Jurkat, Clone E6-1 (cell line): Measurements from ENCODE around the gene SCARF1. TPM values are rescaled to one million over a fixed set of nuclear protein-coding genes. Genes with fewer than 3 reads are reported as not detected.
"Not testable (repeated sequence)": the region's sequence is repeated elsewhere in the genome, so short reads cannot be mapped to it uniquely, and the experiment has no call there.

Experiments
- DNase-seq: peaks from one replicate; pipeline ENCODE4 v3.0.0-alpha.2; 2011; ENCODE audit warnings: low read depth, low spot score
- H3K4me3 ChIP-seq: 2 replicates; pipeline ENCODE4 v1.5.1; 2011; ENCODE audit warnings: mild to moderate bottlenecking, low read length, control low read depth, moderate library complexity
- polyA plus RNA-seq: library from polyadenylated mRNA; unstranded; fragments of >200 nt; gene quantifications from one replicate; pipeline ENCODE4 v1.2.1, GENCODE V29; 2012; ENCODE audit warnings: missing spikeins; ENCODE audit not compliant: insufficient read length, insufficient read depth

SCARF1 gene
- not detected for polyA plus RNA-seq

DNA sequence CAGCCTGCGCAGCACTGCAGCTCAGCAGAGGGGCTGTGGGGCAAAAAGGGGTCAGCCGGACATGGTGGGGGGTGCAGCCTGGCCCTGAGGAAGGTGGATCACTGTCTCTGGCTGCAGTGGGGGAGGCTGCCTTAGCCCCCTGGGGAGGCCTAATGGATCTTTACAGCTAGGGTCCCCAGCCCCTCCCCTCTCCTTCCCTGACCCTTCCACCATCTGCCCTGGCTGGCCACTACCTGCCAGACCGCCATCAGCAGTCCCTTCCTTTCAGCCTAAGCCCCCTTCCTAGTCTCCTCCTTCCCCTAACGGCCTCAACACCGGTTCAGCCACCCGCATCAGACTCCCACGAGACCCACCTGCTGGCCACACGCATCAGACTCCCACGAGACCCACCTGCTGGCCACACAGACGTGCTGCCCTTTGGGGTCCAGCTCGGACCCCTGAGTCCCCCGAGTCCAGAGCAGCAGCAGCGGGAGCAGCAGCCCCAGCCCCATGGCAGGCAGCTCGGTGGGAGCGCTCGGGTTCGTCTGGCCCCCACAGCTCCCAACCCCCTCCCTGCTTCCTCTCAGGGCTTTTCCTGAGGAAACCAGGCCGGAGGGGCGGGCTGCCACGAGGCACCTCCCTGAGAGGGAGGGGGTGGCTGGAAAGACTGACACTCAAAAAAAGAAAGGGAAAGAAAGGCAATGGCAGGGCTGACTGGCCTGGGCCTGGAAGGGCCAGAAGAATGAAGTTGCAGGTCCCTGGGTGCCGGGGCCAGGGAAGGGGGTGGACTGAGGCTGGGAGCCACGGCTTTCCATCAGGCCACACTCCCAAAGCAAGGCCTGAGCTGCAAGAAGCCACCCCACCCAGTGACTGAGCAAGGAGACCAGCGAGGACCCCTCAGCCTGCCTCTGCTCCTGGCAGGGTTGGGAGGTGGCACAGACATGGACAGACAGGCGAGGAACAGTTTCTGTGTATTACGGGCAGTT lies at the start of gene SCARF1:
Gene SCARF1, minus strand, starts transcription at position 526 of the 965 bp plus-strand sequence. Its CDS starts 35 bp downstream, at position 491.
- no peak for DNase-seq

DNA sequence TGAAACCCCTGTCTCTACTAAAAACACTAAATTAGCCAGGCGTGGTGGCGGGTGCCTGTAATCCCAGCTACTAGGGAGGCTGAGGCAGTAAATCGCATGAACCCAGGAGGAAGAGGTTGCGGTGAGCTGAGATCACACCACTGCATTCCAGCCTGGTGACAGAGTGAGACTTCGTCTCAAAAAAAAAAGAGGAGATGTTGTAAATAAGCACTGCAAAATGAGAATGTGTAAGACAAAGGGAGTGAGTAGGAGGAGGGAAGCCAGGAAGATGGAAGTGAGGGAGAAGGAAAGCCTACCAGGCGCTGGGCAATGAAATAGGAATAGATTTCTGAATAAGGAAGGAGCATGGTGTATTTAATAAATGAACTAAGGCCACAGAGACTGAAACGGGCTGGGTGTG lies 47.8 kb upstream of the SCARF1 start:
- DNase-seq, result no peak

More for the DNA sequence above, at the start of gene SCARF1:
- H3K4me3 ChIP-seq, result no peak within 1 kb of the TSS

DNA sequence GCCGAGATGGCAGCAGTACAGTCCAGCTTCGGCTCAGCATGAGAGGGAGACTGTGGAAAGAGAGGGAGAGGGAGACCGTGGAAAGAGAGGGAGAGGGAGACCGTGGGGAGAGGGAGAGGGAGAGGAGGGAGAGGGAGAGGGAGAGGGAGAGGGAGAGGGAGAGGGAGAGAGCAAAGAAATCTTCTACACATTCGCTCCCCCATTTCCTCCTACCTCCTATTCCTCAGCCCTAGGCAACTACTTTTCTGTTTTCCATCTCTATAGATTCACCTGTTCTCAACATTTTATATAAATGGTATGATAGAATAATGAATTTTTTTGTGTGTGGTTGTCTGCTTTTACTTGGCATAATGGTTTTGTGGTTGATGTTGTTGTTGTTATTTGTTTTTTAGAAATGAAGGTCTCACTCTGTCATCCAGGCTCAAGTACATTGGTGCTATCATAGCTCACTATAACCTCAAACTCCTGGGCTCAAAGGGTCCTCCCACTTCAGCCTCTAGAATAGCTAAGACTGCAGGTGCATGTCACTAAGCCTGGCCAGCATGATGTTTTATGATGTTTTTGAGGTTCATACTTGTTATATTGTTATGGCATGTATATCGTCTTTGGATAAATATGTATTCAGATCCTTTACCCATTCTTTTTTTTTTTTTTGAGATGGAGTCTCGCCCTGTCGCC lies 45.2 kb upstream of the SCARF1 start:
- no peak overlapping the region for H3K4me3 ChIP-seq
- no peak for DNase-seq

More for the DNA sequence above, 47.8 kb upstream of the SCARF1 start:
- H3K4me3 ChIP-seq, result no peak overlapping the region

DNA sequence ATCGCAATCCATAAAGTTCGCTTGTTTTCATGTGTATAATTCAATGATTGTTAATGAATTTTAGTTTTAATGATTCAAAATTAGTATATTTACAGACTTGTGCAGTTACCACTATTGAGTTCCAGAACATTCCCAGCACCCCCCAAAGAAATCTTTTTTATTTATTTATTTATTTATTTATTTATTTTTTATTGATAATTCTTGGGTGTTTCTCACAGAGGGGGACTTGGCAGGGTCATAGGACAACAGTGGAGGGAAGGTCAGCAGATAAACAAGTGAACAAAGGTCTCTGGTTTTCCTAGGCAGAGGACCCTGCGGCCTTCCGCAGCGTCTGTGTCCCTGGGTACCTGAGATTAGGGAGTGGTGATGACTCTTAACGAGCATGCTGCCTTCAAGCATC lies 42.9 kb upstream of the SCARF1 start:
- H3K4me3 ChIP-seq, DNase-seq: not testable (repeated sequence)

GRCh38 chr17:1686086-1686485 lies 40.6 kb upstream of the SCARF1 start:
- H3K4me3 ChIP-seq, result no peak overlapping the region
- no peak for DNase-seq

DNA sequence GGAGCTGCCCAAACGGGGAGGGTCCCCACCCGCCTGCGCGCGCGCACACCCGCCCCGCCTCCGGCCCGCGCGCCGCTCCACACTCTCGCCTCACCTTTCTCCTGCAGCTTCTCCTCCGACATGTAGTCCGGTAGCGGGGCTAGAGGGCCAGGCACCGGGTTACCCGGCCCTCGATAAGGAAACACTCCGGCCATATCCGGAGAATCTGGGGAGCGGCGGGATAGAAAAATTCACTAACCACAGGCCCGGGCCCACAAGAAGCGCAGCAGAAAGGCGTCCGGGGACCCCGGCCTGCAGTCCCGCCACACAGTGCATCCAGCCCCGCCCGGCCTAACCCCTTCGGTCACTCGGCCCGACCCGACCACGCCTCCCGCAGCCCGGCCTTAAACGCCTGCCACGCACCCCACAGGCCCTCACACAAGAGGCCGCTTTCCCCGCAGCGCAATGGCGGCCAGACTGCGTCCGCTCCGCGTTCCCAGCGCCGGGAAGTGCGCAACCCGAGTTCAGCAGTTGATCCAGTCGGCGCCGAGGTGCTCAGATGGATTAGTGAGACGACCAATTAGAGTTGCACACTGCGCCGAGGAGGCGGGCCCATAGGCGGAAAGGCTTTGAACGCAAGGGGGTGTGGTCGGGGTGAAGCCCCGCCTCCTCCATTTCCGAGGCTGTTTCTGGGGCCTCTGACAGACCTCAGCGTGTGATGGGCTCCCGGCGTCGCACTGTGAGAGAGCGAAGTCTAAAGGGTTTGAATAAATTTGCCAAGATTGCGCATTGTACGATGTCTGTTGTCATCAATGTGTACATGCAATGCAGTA lies 39.1 kb upstream of the SCARF1 start, which contains the start of gene PRPF8:
Gene PRPF8, minus strand, starts transcription at position 490 of the 812 bp plus-strand sequence. Its CDS starts 296 bp downstream, at position 194.
- peak within 1 kb of the TSS; percentile 82 for H3K4me3 ChIP-seq
- peak; percentile 97 for DNase-seq

GRCh38 chr17:1683459-1683858 lies 37.9 kb upstream of the SCARF1 start:
- peak overlapping the region; percentile 82 for H3K4me3 ChIP-seq
- no peak for DNase-seq

DNA sequence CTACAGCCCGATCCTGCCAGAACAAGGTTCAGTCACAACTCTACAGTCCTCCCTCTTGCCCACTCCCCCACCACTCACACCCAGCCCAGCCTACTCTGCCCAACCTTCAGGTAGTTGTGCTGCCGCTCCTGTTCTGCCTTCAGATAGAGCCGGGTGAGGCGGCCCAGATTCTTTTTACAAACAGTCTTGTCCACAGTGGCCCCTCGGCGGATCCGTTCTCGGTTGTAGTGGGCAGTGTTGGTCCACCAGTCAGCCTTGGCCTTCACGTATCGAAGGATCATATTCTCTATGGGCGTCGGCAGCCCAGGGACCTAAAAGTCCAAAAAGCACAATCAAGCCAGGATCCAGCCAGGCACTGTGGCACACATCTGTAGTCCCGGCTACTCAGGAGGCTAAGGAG lies 30.9 kb upstream of the SCARF1 start:
- no peak for DNase-seq
- no peak overlapping the region for H3K4me3 ChIP-seq

DNA sequence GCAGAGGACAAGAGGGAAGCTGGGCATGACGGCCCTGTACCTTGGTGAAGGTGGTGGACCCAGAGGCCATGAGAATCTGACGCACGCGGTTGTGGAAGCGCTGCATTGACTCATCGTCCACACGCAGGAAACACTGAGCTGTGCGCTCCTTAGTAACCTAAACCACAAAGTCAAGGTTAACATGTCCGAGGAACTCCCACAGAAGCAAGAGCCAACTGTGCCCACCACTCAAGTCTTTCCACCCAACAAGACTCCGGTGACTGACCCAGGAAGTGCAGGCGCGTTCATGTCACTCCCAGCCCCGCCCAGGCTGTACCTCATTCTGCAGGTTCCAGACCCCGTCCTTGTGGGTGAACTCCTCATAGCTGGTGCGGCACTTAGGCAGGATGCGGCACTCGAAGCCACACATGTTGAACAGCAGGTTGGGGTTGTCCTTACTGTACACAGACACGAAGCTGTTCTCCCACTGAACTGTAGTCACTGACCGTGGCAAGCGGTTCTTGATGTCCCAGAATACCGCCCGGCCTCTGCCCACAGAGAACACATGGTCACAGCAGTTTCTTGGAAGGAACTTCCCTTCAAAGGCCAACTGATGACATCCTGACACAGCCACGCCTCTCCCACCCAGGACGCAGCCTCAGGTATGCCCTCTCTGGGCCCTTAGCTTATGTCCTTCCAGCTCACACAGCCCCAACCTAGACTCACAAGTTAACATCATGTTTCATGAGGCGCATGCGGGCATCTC lies 27.7 kb upstream of the SCARF1 start:
- no peak for DNase-seq
- no peak overlapping the region for H3K4me3 ChIP-seq

- not testable (repeated sequence) for H3K4me3 ChIP-seq, DNase-seq
Observed at GRCh38 chr17:1663934-1664333, 18.4 kb upstream of the SCARF1 start.

DNA sequence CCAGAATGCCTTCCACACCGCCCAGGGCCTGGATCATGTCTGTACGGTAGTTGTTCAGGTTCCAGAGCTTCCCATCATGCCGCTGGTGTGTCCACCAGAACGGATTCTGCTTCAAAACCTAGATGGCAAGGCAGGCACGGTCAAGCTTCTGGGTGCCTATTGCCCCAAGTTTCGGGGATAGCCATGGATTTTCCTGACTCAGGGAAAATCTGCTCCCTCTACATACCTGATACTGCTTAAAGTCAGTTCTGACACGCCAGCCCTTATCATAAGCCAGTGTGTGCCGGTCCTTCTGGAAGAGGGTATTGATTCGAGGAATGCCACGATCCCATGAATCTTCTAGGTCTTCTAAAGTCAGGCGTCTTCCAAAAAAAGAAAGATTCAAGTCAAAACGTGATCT lies 15.5 kb upstream of the SCARF1 start:
- no peak overlapping the region for H3K4me3 ChIP-seq
- no peak for DNase-seq

GRCh38 chr17:1658100-1658499 lies 12.6 kb upstream of the SCARF1 start:
- H3K4me3 ChIP-seq, result no peak overlapping the region
- DNase-seq, result no peak

- no peak for DNase-seq
- no peak overlapping the region for H3K4me3 ChIP-seq
Observed at GRCh38 chr17:1653735-1654134, 8.2 kb upstream of the SCARF1 start.

DNA sequence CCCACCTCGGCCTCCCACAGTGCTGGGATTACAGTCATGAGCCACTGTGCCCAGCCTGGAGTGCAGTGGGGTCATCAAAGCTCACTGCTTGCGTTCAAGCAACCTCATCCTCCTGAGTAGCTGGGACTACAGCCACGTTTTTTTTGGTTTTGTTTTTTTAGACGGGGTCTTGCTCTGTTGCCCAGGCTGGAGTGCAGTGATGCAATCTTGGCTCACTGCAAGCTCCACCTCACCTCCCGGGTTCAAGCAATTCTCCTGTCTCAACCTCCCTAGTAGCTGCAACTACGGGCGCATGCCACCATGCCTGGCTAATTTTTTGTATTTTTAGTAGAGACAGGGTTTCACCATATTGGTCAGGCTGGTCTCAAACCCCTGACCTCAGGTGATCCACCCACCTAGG lies 7.3 kb upstream of the SCARF1 start:
- not testable (repeated sequence) for DNase-seq, H3K4me3 ChIP-seq

DNA sequence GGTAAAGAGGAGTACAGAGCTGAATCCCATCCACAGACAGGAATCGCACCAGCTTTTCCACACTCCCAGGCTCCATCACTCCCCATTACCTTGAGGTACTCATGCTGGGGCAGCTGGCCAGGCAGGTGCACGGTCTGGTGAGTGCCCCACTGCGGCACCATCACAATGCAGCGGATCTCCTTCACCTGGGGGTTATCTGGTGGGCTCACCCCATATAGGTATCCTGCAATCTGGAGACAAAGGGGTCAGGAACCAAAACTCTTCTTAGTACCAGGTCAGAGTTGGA lies 6.0 kb upstream of the SCARF1 start:
- no peak for DNase-seq
- no peak overlapping the region for H3K4me3 ChIP-seq

DNA sequence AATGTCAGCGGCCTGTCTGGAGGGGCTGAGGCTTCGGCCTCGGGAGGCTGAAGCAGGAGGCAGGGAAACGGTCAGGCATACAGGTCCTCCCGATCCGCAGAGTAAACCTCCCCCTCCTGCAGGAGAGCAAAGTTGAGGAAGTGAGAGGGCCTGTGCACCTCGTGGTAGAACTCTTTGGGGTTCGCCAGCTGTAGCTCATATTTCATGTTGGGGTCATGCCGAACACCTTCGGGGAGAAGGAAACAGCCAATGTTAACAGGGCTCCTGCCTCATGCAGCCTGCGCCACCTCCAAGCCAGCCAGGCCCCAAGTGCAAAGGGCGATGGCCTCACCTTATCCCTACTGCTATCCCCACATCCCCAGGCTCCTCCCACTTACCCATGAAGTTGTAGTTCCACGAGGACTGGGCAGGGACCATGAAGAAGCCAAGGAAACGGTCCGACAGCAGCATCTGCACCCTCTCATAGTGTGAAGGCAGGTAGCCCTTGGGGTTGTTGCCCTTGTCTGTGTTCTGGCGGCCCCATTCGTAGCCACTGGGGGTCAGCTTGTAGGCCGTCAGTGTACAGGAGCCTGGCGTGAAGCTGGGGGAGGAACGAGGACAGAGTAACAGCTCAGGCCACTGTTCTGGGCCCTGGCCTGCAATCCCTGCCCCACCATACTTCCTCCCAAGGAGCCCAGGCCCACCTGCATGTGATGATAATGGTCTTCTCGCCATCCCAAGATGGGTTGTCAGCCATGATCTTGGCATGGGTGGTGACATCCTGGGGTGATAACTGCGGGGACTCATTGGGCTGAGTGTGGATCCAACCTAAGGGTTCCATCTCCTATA lies 5.4 kb upstream of the SCARF1 start:
- no peak for DNase-seq
- H3K4me3 ChIP-seq, result no peak overlapping the region

GRCh38 chr17:1649844-1650501 lies 4.4 kb upstream of the SCARF1 start, which contains the start of gene RILP:
Gene RILP, minus strand, starts transcription at chr17:1649866. Its CDS starts 62 bp downstream, at chr17:1649804.
- peak within 1 kb of the TSS; percentile 49 for H3K4me3 ChIP-seq
- DNase-seq, result no peak
